NCI-H1048 (cell line): Measurements from ENCODE around the gene RBM33.

Experiments used
- DNase-seq: peaks from one replicate; lab custom pipeline; 2025; lab: John Stamatoyannopoulos, UW

The RBM33 gene

GRCh38 chr7:155770241-155770640 lies 125.8 kb downstream of the RBM33 start:
- DNase-seq = no peak

- no peak for DNase-seq
Measured at GRCh38 chr7:155773531-155773930, 129.1 kb downstream of the RBM33 start.

- DNase-seq = no peak
Measured at GRCh38 chr7:155774947-155775346, 130.5 kb downstream of the RBM33 start.

- no peak for DNase-seq
Measured at GRCh38 chr7:155775691-155776090, 131.2 kb downstream of the RBM33 start.

GRCh38 chr7:155776606-155777005 lies 132.1 kb downstream of the RBM33 start:
- no peak for DNase-seq

- DNase-seq = no peak
Measured at GRCh38 chr7:155778349-155778748, 133.9 kb downstream of the RBM33 start.

GRCh38 chr7:155780884-155781283 lies 136.4 kb downstream of the RBM33 start:
- no peak for DNase-seq

- DNase-seq = no peak
Measured at GRCh38 chr7:155781433-155781832, 137.0 kb downstream of the RBM33 start.

GRCh38 chr7:155782466-155782865 lies 138.0 kb downstream of the RBM33 start:
- no peak for DNase-seq

- no peak for DNase-seq
Measured at GRCh38 chr7:155785536-155785935, 141.1 kb downstream of the RBM33 start.

- no peak for DNase-seq
Measured at GRCh38 chr7:155786491-155786890, 142.0 kb downstream of the RBM33 start.

GRCh38 chr7:155787171-155787851 lies 142.8 kb downstream of the RBM33 start:
- DNase-seq = no peak

- no peak for DNase-seq
Measured at GRCh38 chr7:155788616-155789000, 144.1 kb downstream of the RBM33 start.

GRCh38 chr7:155789001-155789725 lies 144.7 kb downstream of the RBM33 start:
- no peak for DNase-seq

- no peak for DNase-seq
Measured at GRCh38 chr7:155790666-155791065, 146.2 kb downstream of the RBM33 start.

- DNase-seq = no peak
Measured at GRCh38 chr7:155791214-155791737, 146.8 kb downstream of the RBM33 start.

GRCh38 chr7:155791836-155792235 lies 147.4 kb downstream of the RBM33 start:
- DNase-seq = no peak

- no peak for DNase-seq
Measured at GRCh38 chr7:155792315-155792960, 148.0 kb downstream of the RBM33 start.

- DNase-seq = no peak
Measured at GRCh38 chr7:155792999-155793560, 148.6 kb downstream of the RBM33 start.

- DNase-seq = no peak
Measured at GRCh38 chr7:155793720-155794119, 149.3 kb downstream of the RBM33 start.

- DNase-seq = no peak
Measured at GRCh38 chr7:155794196-155794595, 149.7 kb downstream of the RBM33 start.

GRCh38 chr7:155795401-155795800 lies 150.9 kb downstream of the RBM33 start:
- DNase-seq = no peak

- DNase-seq = no peak
Measured at GRCh38 chr7:155795951-155796350, 151.5 kb downstream of the RBM33 start.
